Hepatocyte (in vitro differentiated cells): ENCODE measurements around the gene OSTM1.

ENCODE experiments used
- CTCF ChIP-seq: fragments of 200-600 bp; sonication (generic); IDR thresholded peaks from 2 replicates; pipeline ENCODE4 v1.5.1; 2016; ENCODE audit warnings: antibody characterized with exemption, mild to moderate bottlenecking; ENCODE audit not compliant: poor library complexity
- EZH2 ChIP-seq: fragments of 200-600 bp; sonication (generic); IDR thresholded peaks from 2 replicates; pipeline ENCODE4 v1.6.1; 2016; ENCODE audit warnings: antibody characterized with exemption, mild to moderate bottlenecking, borderline replicate concordance
- EZH2phosphoT487 ChIP-seq: fragments of 200-600 bp; sonication (generic); IDR thresholded peaks from one replicate; pipeline ENCODE4 v1.6.1; 2018; ENCODE audit warnings: antibody characterized with exemption, mild to moderate bottlenecking, low read depth, moderate library complexity; ENCODE audit not compliant: unreplicated experiment, severe bottlenecking

GRCh38 chr6:108106694-108107093 lies 32.2 kb upstream of the OSTM1 start:
- TF ChIP-seq CTCF = no peak
- TF ChIP-seq EZH2 = no peak
- no peak for TF ChIP-seq EZH2phosphoT487
